OCI-LY7 (cell line): ENCODE data around the gene CDK6. TPM values are rescaled to one million over a fixed set of nuclear protein-coding genes. Genes with fewer than 3 reads are reported as not detected.

ENCODE experiments used
- BruUV-seq: library from RNA; stranded (reverse); fragments of 400-500 nt; replicated peaks from 2 replicates; lab custom pipeline; 2021; lab: Mats Ljungman, UMichigan
- CTCF ChIA-PET: fragments of 300-600 bp; sonication (Branson Sonifier 250); formaldehyde crosslinking; loops from one replicate; lab custom pipeline; 2022; ENCODE audit warnings: antibody characterized with exemption; ENCODE audit not compliant: unreplicated experiment; lab: Charles Lee
- POLR2A ChIA-PET: fragments of 300-600 bp; sonication (Branson Sonifier 250); formaldehyde crosslinking; loops from one replicate; lab custom pipeline; 2022; ENCODE audit warnings: antibody characterized with exemption; lab: Charles Lee
- DNase-seq: peaks from one replicate; pipeline ENCODE4 v3.0.0-alpha.2; 2015; ENCODE audit warnings: low spot score
- H2AFZ ChIP-seq: fragments of 200-600 bp; sonication (generic), shearing (Covaris generic); 2 replicates; pipeline ENCODE4 v1.6.1; 2014; ENCODE audit warnings: mild to moderate bottlenecking, antibody characterized with exemption, low read length, moderate library complexity
- H3K27ac ChIP-seq: fragments of 200-600 bp; sonication (generic); 2 replicates; pipeline ENCODE4 v1.5.1; 2014; ENCODE audit warnings: mixed run types, low read depth, mild to moderate bottlenecking, moderate library complexity, low read length, inconsistent platforms; ENCODE audit not compliant: poor library complexity, severe bottlenecking
- H3K36me3 ChIP-seq: fragments of 200-600 bp; sonication (generic); 2 replicates; pipeline ENCODE4 v1.6.1; 2014; ENCODE audit warnings: mild to moderate bottlenecking, antibody characterized with exemption, low read length, moderate library complexity, mixed read lengths; ENCODE audit not compliant: insufficient read depth
- H3K4me1 ChIP-seq: fragments of 200-600 bp; sonication (generic); 2 replicates; pipeline ENCODE4 v1.5.1; 2014; ENCODE audit warnings: mild to moderate bottlenecking, low read length; ENCODE audit not compliant: insufficient read depth, poor library complexity, severe bottlenecking
- H3K4me2 ChIP-seq: fragments of 200-600 bp; sonication (generic); 2 replicates; pipeline ENCODE4 v1.6.1; 2014; ENCODE audit warnings: mild to moderate bottlenecking, low read length
- H3K4me3 ChIP-seq: fragments of 200-600 bp; sonication (generic); 2 replicates; pipeline ENCODE4 v1.5.1; 2014; ENCODE audit warnings: mild to moderate bottlenecking, low read depth, low read length; ENCODE audit not compliant: poor library complexity, severe bottlenecking
- H3K79me2 ChIP-seq: fragments of 200-600 bp; sonication (generic); 2 replicates; pipeline ENCODE4 v1.6.1; 2016; ENCODE audit warnings: low read depth, mild to moderate bottlenecking, low read length, moderate library complexity, mixed read lengths; ENCODE audit not compliant: insufficient read depth
- H3K9me2 ChIP-seq: fragments of 200-600 bp; sonication (generic); 2 replicates; pipeline ENCODE4 v1.6.1; 2016; ENCODE audit warnings: mild to moderate bottlenecking, low read length, mixed read lengths; ENCODE audit not compliant: insufficient read depth
- H3K9me3 ChIP-seq: fragments of 200-600 bp; sonication (generic); 2 replicates; pipeline ENCODE4 v1.6.1; 2014; ENCODE audit warnings: mild to moderate bottlenecking, mixed run types, low read length, mixed read lengths
- H4K20me1 ChIP-seq: fragments of 200-600 bp; sonication (generic); 2 replicates; pipeline ENCODE4 v1.6.1; 2014; ENCODE audit warnings: mild to moderate bottlenecking, antibody characterized with exemption, low read length, moderate library complexity, mixed read lengths; ENCODE audit not compliant: insufficient read depth
- EZH2phosphoT487 ChIP-seq: fragments of 200-600 bp; sonication (generic); IDR thresholded peaks from 2 replicates; pipeline ENCODE4 v1.6.1; 2018; ENCODE audit warnings: low read depth, borderline replicate concordance, mild to moderate bottlenecking, mixed run types, antibody characterized with exemption, low read length, moderate library complexity, mixed read lengths
- intact Hi-C: fragments of 100-400 bp; cut with micrococcal nuclease; formaldehyde crosslinking; loops from one replicate; pipeline ENCODE4 v1.10.0; 2022; ENCODE audit not compliant: unreplicated experiment
- total RNA-seq, 2 experiments: library from RNA; depleted of rRNA in 1 of 2; stranded (reverse); fragments of >200 nt in 1 of 2; shearing (Covaris generic) in 1 of 2; gene quantifications; 2 replicates each; pipeline ENCODE4 v1.2.3, GENCODE V29; 2014 to 2022
- TF ChIP-seq, protein P1 (sequence below): fragments of 200-600 bp; sonication (generic); conservative IDR thresholded peaks from 2 replicates; pipeline ENCODE4 v1.5.1; 2014; ENCODE audit warnings: mild to moderate bottlenecking, antibody characterized with exemption, low read length, moderate library complexity, mixed read lengths

Gene CDK6
- total RNA-seq, 2 experiments from 2014 or later = 35.5 to 44.1 TPM

DNA sequence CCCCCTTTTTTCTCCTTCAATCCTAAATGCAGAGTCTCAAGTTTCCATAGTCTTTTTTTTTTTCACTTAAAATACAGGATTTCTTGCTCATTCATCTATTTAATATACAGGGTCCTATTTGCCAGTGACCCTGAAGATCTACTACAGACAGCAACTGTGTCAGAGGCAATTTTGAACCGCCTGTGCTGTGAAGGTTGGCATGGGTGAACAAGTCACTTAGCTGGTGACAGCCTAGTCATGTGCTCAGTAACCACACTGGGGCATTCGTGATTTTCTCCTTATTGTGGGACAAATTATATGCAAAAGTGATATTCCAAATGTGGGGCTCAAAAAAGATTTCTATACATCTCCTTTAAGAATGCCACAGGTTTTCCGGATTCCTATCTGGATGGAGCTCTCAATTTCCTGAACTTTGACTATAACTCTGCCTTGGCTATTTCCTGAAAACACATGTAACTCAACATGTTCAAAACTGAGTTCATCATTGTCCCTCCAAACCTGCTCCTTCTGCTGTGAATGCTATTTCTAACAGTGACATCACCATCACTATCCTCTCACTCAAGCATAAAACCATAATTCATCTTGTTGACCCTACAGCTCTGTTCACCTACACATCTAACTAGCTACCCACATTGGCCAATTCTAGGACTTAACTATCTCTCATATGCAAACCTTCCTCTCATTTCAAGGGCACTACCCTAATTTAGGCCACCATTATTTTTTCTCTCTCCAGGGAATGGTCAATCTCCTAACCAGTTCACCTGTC is 36.7 kb downstream of the CDK6 start:
- Histone ChIP-seq H3K9me3 (no peaks in the 10 kb centered on the region), H3K27ac (no peak overlapping the region), H3K36me3 (peaks cover 18% of the 10 kb centered on the region), H2AFZ (no peak overlapping the region), H3K4me1 (peaks cover 4% of the 10 kb centered on the region), H4K20me1 (no peaks in the 10 kb centered on the region), H3K9me2 (no peaks in the 10 kb centered on the region), H3K79me2 (peaks cover 8% of the 10 kb centered on the region; the same call in 1 of the 2 replicates), H3K4me2 (no peak overlapping the region; the same call in 1 of the 2 replicates), H3K4me3 (no peak overlapping the region)
- DNase-seq = no peak
- no TSS peak for BruUV-seq
- TF ChIP-seq EZH2phosphoT487 = no peak
- TF ChIP-seq, protein P1, sequence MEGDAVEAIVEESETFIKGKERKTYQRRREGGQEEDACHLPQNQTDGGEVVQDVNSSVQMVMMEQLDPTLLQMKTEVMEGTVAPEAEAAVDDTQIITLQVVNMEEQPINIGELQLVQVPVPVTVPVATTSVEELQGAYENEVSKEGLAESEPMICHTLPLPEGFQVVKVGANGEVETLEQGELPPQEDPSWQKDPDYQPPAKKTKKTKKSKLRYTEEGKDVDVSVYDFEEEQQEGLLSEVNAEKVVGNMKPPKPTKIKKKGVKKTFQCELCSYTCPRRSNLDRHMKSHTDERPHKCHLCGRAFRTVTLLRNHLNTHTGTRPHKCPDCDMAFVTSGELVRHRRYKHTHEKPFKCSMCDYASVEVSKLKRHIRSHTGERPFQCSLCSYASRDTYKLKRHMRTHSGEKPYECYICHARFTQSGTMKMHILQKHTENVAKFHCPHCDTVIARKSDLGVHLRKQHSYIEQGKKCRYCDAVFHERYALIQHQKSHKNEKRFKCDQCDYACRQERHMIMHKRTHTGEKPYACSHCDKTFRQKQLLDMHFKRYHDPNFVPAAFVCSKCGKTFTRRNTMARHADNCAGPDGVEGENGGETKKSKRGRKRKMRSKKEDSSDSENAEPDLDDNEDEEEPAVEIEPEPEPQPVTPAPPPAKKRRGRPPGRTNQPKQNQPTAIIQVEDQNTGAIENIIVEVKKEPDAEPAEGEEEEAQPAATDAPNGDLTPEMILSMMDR = no peak
- intact Hi-C loops = no loop called here
- POLR2A ChIA-PET = interaction anchor here (0.7 kb wide), 1 partner anchor 1156 kb away, joined by 3 read pairs; no protein-coding TSS in a partner anchor
- CTCF ChIA-PET = no interaction called here

DNA sequence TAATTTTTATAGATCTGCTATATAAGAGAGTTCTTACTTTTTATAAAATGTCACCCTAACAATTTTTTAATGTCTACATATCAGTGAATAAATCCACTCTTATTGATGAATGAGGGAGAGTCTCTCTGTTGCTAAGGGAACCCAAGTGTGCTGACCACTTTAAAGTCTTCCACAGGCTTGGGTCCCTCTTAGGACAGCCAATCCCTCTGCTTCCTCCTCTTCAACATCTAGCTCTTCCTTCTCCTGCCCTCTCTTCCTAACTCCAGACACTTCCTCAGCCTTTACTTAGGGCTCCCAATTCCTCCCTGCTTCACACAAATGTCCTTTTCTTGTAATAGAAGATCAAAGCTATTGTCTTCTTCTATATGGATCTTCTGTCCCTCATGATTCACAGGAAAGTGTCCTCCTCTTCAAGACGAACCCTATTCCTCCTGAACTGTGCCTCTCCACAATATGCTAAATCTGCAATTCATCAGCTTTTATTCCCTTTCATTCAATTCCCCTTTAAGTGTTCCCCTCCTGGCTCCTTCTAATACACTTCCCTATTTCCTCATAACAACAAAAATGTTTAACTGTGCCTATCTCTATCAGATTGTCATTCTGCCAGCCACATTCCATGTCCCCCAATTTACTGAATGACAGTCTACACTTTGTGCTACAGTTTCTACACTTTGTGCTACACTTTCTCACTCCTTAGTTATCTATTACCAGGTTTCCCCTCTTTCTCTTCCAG is 37.7 kb downstream of the CDK6 start:
- BruUV-seq = no TSS peak
- H3K4me1 ChIP-seq = peaks cover 12% of the 10 kb centered on the region
- no peak overlapping the region for H3K4me3 ChIP-seq
- H3K79me2 ChIP-seq = peaks cover 13% of the 10 kb centered on the region; the same call in 1 of the 2 replicates
- ChIA-PET POLR2A (interaction anchor here (0.9 to 1.1 kb wide), 2 partner anchors 13 to 19 kb away, joined by 3 to 4 read pairs; no protein-coding TSS in a partner anchor), CTCF (no interaction called here)
- H3K4me2 ChIP-seq = no peak overlapping the region
- no peaks in the 10 kb centered on the region for H3K9me3 ChIP-seq
- no peak overlapping the region for H3K27ac ChIP-seq
- no peaks in the 10 kb centered on the region for H4K20me1 ChIP-seq
- intact Hi-C loops = no loop called here
- H3K9me2 ChIP-seq = no peaks in the 10 kb centered on the region
- H2AFZ ChIP-seq = no peak overlapping the region
- peaks cover 10% of the 10 kb centered on the region for H3K36me3 ChIP-seq
- DNase-seq = no peak
- TF ChIP-seq, protein P1 = no peak
